Effector memory CD4-positive, alpha-beta T cell (primary cell): ENCODE data around the gene RNF151.

Experiments used
- DNase-seq, 3 donors: peaks; one replicate each; pipeline ENCODE4 v3.0.0-alpha.2; 2020
- H3K27ac ChIP-seq: 2 replicates; pipeline ENCODE4 v1.7.0; 2013; ENCODE audit warnings: mild to moderate bottlenecking, low read length, moderate library complexity; ENCODE audit not compliant: insufficient read depth, poor library complexity, severe bottlenecking
- H3K27me3 ChIP-seq: replicated peaks from 2 replicates; pipeline ENCODE4 v1.7.0; 2013; ENCODE audit warnings: mild to moderate bottlenecking, low read length; ENCODE audit not compliant: insufficient read depth, control insufficient read depth, poor library complexity, severe bottlenecking
- H3K36me3 ChIP-seq: 2 replicates; pipeline ENCODE4 v1.7.0; 2013; ENCODE audit warnings: mild to moderate bottlenecking, low read length, moderate library complexity; ENCODE audit not compliant: control insufficient read depth, insufficient read depth
- H3K4me1 ChIP-seq: 2 replicates; pipeline ENCODE4 v1.7.0; 2013; ENCODE audit warnings: low read length, mild to moderate bottlenecking; ENCODE audit not compliant: control insufficient read depth, insufficient read depth, poor library complexity, severe bottlenecking
- H3K4me3 ChIP-seq: 2 replicates; pipeline ENCODE4 v1.7.0; 2013; ENCODE audit warnings: low read length, low read depth, mild to moderate bottlenecking; ENCODE audit not compliant: insufficient read depth, poor library complexity, severe bottlenecking
- H3K9me3 ChIP-seq: 2 replicates; pipeline ENCODE4 v1.7.0; 2013; ENCODE audit warnings: mild to moderate bottlenecking, low read length, moderate library complexity; ENCODE audit not compliant: control insufficient read depth

The RNF151 gene

GRCh38 chr16:1984347-1985225 lies 17.9 kb downstream of the RNF151 start:
- Histone ChIP-seq H3K4me3 (peak overlapping the region; percentile 76), H3K9me3 (no peaks in the 10 kb centered on the region), H3K4me1 (peaks cover 20% of the 10 kb centered on the region), H3K36me3 (peaks cover 17% of the 10 kb centered on the region), H3K27me3 (peaks cover 24% of the 10 kb centered on the region), H3K27ac (peak overlapping the region; percentile 57)
- no peak for DNase-seq

- no peak for DNase-seq
- H3K36me3 ChIP-seq, result peaks cover 17% of the 10 kb centered on the region
- no peak overlapping the region for H3K27ac ChIP-seq
- H3K4me1 ChIP-seq, result peaks cover 26% of the 10 kb centered on the region
- no peaks in the 10 kb centered on the region for H3K9me3 ChIP-seq
- peaks cover 27% of the 10 kb centered on the region for H3K27me3 ChIP-seq
- no peak overlapping the region for H3K4me3 ChIP-seq
Observed at GRCh38 chr16:1985466-1986150, 19.0 kb downstream of the RNF151 start.

GRCh38 chr16:1987198-1987597 lies 20.5 kb downstream of the RNF151 start:
- DNase-seq, result no peak
- no peak overlapping the region for H3K27ac ChIP-seq
- H3K27me3 ChIP-seq, result peaks cover 16% of the 10 kb centered on the region
- peaks cover 17% of the 10 kb centered on the region for H3K36me3 ChIP-seq
- no peaks in the 10 kb centered on the region for H3K9me3 ChIP-seq
- H3K4me1 ChIP-seq, result peaks cover 38% of the 10 kb centered on the region
- no peak overlapping the region for H3K4me3 ChIP-seq

GRCh38 chr16:1989209-1990100 lies 22.8 kb downstream of the RNF151 start, which contains the start of gene SYNGR3:
Gene SYNGR3 (plus strand): TSS chr16:1989970. CDS start chr16:1990103, 133 bp downstream.
- Histone ChIP-seq H3K27me3 (peaks cover 16% of the 10 kb centered on the region), H3K4me1 (peaks cover 29% of the 10 kb centered on the region), H3K27ac (no peak within 1 kb of the TSS), H3K4me3 (peak within 1 kb of the TSS; percentile 43), H3K36me3 (peaks cover 17% of the 10 kb centered on the region), H3K9me3 (no peaks in the 10 kb centered on the region)
- DNase-seq, result no peak

GRCh38 chr16:1990101-1990350 lies 23.4 kb downstream of the RNF151 start:
- H3K4me1 ChIP-seq, result peaks cover 24% of the 10 kb centered on the region
- H3K36me3 ChIP-seq, result peaks cover 17% of the 10 kb centered on the region
- H3K27ac ChIP-seq, result no peak overlapping the region
- no peaks in the 10 kb centered on the region for H3K9me3 ChIP-seq
- DNase-seq, result no peak
- H3K27me3 ChIP-seq, result peaks cover 16% of the 10 kb centered on the region
- peak overlapping the region; percentile 43 for H3K4me3 ChIP-seq

- Histone ChIP-seq H3K27ac (no peak overlapping the region), H3K4me3 (peak overlapping the region; percentile 43)
- DNase-seq, result no peak
Observed at GRCh38 chr16:1990351-1991134, 23.9 kb downstream of the RNF151 start.

GRCh38 chr16:1991135-1991551 lies 24.5 kb downstream of the RNF151 start:
- H3K4me1 ChIP-seq, result peaks cover 21% of the 10 kb centered on the region
- peaks cover 8% of the 10 kb centered on the region for H3K36me3 ChIP-seq
- H3K4me3 ChIP-seq, result peak overlapping the region; percentile 43
- no peaks in the 10 kb centered on the region for H3K9me3 ChIP-seq
- peaks cover 16% of the 10 kb centered on the region for H3K27me3 ChIP-seq
- H3K27ac ChIP-seq, result peak overlapping the region; percentile 60
- peak; percentile 50 to 56 (median 53) for DNase-seq

More at GRCh38 chr16:1990351-1991134, 23.9 kb downstream of the RNF151 start:
- Histone ChIP-seq H3K27me3 (peaks cover 16% of the 10 kb centered on the region), H3K36me3 (peaks cover 14% of the 10 kb centered on the region), H3K4me1 (peaks cover 21% of the 10 kb centered on the region), H3K9me3 (no peaks in the 10 kb centered on the region)

- Histone ChIP-seq H3K9me3 (no peaks in the 10 kb centered on the region), H3K4me3 (peak overlapping the region; percentile 2), H3K36me3 (peaks cover 4% of the 10 kb centered on the region), H3K27me3 (peaks cover 16% of the 10 kb centered on the region), H3K4me1 (peaks cover 21% of the 10 kb centered on the region), H3K27ac (peak overlapping the region; percentile 60)
- no peak for DNase-seq
Observed at GRCh38 chr16:1991588-1991947, 24.9 kb downstream of the RNF151 start.

- Histone ChIP-seq H3K4me3 (peak overlapping the region; percentile 2), H3K9me3 (no peaks in the 10 kb centered on the region), H3K27me3 (peaks cover 16% of the 10 kb centered on the region), H3K4me1 (peaks cover 21% of the 10 kb centered on the region), H3K36me3 (no peaks in the 10 kb centered on the region), H3K27ac (peak overlapping the region; percentile 60)
- DNase-seq, result peak; percentile 96 to 100 (median 99)
Observed at GRCh38 chr16:1991948-1992703, 25.5 kb downstream of the RNF151 start.
